NCI-H460 (cell line): Measurements from ENCODE around the gene AMIGO3. TPM values are rescaled to one million over a fixed set of nuclear protein-coding genes. Genes with fewer than 3 reads are reported as not detected.
A peak's percentile ranks its signal among the peaks of the same experiment; 100 is the strongest.

Experiments used
- DNase-seq: peaks from one replicate; pipeline ENCODE4 v3.0.0-alpha.2; 2016; ENCODE audit warnings: low read depth; ENCODE audit errors: extremely low read depth
- total RNA-seq: library from RNA; depleted of rRNA; stranded (reverse); fragments of >200 nt; shearing (Covaris generic); gene quantifications from 2 replicates; pipeline ENCODE4 v1.2.3, GENCODE V29; 2014

Gene AMIGO3
- total RNA-seq, 1 experiment from 2014 or later, result not detected

GRCh38 chr3:49725906-49726681 is 6.6 kb upstream of the AMIGO3 start:
- DNase-seq, result no peak

DNA sequence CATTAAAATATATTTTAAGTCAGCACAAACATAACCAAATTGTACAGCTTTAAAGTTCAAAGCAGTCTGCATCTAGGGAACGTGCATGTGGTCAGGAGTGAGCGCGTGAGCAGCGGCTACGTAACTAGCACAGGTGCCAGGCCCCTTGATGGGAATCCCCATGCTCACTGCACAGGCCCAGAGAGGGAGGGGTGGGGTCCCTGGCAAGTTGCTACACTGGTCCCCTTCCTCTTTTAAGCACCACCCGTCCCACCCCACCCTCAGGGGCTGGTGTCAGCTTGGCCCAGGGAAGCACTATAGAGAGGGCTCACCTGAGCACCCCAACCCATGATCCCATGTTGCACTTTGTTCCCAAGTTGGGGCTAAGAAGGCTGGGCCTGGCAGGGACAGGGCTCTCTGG is 5.1 kb upstream of the AMIGO3 start:
- no peak for DNase-seq

GRCh38 chr3:49723628-49724551 is 4.4 kb upstream of the AMIGO3 start, which contains the start of gene GMPPB:
GMPPB (minus strand) TSS chr3:49723951; CDS start chr3:49723726, 225 bp downstream.
- DNase-seq, result peak; percentile 93

- DNase-seq, result no peak
Observed at GRCh38 chr3:49723296-49723627, 3.8 kb upstream of the AMIGO3 start.

GRCh38 chr3:49722896-49723295 is 3.4 kb upstream of the AMIGO3 start:
- no peak for DNase-seq

GRCh38 chr3:49721896-49722781 is 2.7 kb upstream of the AMIGO3 start:
- DNase-seq, result no peak

DNA sequence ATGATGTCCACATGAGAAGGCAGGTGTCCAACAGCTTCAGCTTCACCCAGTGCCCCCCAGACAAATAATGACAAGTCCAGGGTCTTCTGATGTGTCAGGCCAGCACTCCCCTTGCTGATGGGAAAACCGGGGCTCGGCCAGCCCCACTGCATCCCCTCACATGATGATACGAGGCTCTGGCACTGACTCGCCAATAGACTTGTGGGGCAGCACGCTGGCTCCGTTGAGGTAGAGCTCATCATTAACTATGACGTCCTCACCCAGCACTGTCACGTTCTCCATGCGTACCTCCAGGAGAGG is 2.1 kb upstream of the AMIGO3 start:
- no peak for DNase-seq

- DNase-seq, result no peak
Observed at GRCh38 chr3:49720855-49721595, 1.5 kb upstream of the AMIGO3 start.

DNA sequence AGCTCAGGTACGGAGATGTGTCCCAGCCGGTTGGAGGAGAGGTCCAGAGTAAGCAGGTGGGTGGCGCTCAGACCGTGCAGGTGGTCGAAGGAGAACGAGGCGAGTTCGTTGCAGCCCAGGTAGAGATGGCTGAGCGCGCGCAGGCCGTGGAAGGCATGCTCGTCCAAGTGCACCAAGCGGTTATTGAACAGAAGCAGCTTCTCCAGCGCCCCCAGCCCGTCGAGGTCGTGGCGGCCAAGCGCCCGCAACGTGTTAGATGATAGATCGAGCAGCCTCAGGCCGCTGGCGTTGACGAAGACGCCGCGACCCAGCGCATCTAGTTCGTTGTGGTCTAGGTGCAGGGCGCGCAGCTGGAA is 648 bp downstream of the AMIGO3 start:
- DNase-seq, result no peak

- no peak for DNase-seq
Observed at GRCh38 chr3:49717959-49718857, 1.3 kb downstream of the AMIGO3 start.

GRCh38 chr3:49717211-49717958 is 2.1 kb downstream of the AMIGO3 start:
- DNase-seq, result no peak

DNA sequence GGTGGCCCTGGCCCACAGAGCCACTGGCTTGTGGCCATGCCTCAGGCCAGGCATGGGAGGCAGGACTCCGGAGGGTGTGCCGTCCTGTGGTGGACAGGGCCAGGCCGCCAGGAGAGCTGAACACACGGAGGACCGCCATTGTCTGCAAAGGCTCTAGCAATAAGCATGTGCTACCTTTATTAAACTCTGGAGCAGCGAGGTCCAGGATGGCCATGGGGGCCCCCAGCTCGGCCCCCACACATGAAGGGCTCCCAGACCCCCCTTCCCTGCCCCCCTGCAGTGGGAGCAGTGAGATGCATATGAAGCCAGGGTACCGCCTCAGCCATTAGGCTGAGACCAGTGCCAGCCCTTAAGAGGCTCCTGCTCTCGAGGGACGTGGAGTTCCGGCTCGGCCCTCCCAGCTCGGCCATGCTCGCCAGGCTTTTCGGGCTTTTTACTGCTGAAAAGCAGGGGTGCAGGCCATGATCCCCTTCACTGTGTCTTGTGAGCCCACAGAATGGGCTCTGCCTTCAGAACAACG is 2.7 kb downstream of the AMIGO3 start:
- DNase-seq, result no peak

GRCh38 chr3:49716169-49716568 is 3.3 kb downstream of the AMIGO3 start:
- no peak for DNase-seq

DNA sequence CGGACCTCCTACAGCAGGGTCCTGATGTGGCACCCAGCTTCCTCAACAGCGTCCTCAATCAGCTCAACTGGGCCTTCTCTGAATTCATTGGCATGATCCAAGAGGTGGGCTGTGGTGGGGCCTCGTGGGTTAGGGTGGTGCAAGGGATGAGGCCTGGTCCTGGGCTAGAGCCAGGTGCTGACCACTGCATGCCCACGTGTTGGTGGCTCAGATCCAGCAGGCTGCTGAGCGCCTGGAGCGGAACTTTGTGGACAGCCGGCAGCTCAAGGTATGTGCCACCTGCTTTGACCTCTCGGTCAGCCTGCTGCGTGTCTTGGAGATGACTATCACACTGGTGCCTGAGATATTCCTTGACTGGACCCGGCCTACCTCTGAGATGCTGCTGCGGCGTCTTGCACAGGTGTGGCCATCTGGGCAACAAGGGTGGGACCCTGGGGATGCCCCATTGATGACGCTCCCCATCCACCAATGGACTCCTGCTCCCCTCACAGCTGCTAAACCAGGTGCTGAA is 3.8 kb downstream of the AMIGO3 start:
- no peak for DNase-seq

DNA sequence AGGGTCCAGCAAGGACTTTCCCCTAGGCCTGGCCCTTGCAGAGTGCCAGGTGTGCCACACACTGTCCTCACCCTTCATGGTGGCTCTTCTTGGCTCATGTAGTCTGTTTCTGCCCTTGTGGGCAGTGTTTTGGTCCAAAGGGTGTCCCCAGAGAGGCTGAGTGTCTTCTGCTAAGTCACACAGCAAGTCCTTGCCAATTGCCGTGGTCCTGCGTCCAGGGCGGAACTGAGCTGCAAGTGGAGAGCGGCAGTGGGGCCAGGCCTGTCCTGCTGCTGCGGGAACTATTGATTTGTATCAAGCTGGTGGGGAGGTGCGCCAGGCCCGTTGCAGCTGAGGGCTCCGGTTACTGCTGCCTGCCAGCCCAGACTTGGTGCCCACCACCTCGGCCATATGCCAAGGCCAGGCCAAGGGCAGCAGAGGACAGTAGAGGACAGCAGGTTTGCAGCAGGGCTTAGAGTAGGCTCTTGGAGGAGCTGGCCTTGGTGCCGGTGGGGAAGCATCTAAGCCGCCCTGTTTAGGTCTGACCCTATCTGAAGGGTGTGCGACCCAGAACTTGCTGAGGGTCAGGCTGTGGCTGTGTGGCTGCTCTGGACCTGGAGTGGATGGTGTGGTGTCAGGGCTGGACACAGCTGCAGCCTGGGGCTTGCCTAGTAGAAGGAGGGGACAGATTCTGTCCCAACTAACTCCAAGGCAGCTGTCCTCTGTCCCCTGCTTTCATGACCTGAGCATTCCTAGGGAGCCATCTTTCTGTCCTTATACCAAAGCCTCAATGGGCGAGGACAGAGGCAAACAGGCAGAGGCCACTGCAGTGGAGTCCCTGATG is 4.5 kb downstream of the AMIGO3 start:
- no peak for DNase-seq

- DNase-seq, result no peak
Observed at GRCh38 chr3:49713336-49714105, 6.0 kb downstream of the AMIGO3 start.
